SH-SY5Y (cell line): ENCODE data around the gene MXD4.

ENCODE experiments used
- GATA2 ChIP-seq: IDR thresholded peaks from 2 replicates; pipeline ENCODE4 v1.6.1; 2011; ENCODE audit warnings: mild to moderate bottlenecking, low read depth, low read length
- GATA3 ChIP-seq: IDR thresholded peaks from 2 replicates; pipeline ENCODE4 v1.6.1; 2011; ENCODE audit warnings: low read depth, mild to moderate bottlenecking, low read length, moderate library complexity

Gene MXD4

DNA sequence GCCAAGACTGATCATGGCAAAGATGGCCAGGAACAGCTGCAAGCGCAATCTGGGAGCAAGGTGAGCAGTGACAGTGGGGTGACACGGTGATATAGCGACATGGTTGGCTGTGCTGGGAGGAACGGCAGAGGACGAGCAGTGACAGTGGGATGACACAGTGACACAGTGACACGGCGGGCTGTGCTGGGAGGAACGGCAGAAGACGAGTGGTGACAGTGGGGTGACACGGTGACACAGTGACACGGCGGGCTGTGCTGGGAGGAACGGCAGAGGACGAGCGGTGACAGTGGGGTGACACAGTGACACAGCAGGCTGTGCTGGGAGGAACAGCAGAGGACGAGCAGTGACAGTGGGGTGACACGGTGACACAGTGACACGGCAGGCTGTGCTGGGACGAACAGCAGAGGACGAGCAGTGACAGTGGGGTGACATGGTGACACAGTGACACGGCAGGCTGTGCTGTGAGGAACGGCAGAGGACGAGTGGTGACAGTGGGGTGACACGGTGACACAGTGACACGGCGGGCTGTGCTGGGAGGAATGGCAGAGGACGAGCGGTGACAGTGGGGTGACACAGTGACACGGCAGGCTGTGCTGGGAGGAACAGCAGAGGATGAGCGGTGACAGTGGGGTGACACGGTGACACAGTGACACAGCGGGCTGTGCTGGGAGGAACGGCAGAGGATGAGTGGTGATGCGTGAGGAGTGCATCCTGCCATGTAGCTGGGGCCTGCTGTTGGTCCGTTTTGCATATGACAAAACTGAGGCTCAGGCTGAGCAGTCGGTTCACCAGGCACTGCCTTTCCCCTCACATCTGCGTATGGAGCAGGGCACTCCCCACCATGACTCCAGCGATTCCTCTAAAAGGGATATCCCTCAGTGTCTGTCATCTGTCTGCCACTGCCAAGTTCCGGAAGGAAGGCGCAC, 36.0 kb upstream of the MXD4 start:
- no peak for TF ChIP-seq GATA3
- no peak for TF ChIP-seq GATA2

DNA sequence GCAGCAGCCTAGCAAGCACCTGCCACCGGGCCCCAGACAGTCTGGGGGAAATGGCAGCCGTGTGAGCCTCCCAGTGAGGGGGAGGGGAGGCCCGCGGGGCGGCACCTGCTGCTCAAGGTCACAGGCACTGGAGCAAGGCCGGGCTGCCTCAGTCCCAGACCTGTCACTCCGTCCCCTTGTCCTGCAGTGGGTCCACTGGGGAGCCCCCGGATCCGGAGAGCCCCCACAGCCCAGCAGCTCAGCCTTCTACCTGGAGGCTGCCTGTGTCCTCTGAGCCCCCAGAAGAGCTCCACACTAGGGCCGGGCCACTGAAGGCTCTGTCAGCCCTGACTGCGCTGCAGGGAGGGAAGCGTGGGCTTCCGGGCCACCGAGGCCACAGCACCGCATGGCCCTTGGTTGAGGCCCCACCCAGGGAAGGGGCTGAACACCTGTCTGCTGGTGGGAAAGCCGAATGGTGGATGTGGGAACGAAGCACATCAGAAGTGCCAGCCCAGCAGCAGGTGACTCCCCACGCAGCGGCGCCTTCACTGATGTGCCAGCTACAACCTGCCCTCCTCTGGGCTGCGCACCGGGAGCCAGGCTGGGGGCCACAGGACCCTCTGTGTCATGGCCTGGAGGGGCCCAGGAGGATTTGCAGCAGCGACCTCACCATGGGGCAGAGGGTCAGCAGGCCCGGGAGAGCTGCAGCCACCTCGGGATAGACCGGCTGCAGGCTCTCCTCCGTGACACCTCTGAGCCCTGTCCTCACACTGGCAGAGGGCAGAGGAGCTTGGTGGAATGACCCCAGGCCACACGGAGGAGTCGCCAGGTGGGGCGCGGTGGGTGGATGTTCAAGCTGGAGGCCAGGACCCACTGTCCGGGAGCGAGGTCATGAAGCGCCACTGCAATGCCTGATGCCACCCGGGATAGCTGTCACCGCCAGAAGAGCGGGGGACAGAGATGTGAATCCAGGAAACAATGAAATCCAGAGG, 35.0 kb upstream of the MXD4 start:
- TF ChIP-seq GATA3 (no peak), GATA2 (no peak)

DNA sequence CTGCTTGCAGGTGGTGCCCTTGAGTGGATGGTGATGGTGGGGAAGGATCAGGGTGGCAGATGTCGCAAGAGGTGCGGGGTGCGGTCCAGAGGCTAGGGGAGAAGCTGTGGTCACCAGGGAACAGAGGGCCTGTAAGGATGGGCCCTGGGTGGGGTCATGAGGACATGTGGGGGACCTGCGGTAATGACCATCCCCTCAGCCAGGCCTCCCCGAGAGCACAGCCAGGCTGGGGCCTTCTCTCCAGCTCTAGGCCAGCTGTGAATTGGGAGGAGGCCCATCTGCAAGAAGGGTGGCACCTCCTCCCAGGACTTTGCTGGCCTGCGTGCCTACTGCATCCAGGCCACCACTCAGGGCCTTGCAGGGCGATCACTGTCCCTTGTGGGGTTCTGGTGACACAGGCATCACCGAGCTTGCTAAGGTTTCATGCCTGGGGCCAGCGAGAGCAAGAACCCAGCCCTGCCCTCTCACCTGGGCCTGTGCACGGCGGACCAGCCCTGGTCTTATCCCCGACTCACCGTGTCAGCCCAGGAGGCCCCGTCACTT, 34.1 kb upstream of the MXD4 start:
- no peak for TF ChIP-seq GATA3
- TF ChIP-seq GATA2: no peak

- no peak for TF ChIP-seq GATA3
- no peak for TF ChIP-seq GATA2
Observed at GRCh38 chr4:2295500-2295899, 33.6 kb upstream of the MXD4 start.

DNA sequence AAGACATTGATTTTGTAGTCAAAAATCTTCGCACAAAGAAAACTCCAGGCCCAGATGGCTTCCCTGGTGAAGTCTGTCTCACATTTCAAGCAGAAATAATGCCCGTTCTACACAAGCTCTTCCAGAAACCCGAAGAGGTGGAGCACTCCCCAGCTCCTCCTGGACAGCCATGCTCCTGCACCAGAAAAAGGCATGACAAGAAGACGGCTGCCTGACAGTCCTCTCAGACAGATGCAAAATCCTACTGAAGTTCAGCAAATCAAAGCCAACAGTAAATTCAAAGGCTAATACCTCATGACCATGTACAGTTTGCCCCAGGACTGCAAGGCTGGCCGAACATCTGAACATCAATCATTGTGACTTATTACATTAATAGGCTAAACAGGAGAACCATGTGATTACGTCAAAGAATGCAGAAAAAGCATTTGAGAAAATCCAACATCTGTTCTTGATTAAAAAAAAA, 30.8 kb upstream of the MXD4 start:
- TF ChIP-seq GATA3: no peak
- no peak for TF ChIP-seq GATA2

DNA sequence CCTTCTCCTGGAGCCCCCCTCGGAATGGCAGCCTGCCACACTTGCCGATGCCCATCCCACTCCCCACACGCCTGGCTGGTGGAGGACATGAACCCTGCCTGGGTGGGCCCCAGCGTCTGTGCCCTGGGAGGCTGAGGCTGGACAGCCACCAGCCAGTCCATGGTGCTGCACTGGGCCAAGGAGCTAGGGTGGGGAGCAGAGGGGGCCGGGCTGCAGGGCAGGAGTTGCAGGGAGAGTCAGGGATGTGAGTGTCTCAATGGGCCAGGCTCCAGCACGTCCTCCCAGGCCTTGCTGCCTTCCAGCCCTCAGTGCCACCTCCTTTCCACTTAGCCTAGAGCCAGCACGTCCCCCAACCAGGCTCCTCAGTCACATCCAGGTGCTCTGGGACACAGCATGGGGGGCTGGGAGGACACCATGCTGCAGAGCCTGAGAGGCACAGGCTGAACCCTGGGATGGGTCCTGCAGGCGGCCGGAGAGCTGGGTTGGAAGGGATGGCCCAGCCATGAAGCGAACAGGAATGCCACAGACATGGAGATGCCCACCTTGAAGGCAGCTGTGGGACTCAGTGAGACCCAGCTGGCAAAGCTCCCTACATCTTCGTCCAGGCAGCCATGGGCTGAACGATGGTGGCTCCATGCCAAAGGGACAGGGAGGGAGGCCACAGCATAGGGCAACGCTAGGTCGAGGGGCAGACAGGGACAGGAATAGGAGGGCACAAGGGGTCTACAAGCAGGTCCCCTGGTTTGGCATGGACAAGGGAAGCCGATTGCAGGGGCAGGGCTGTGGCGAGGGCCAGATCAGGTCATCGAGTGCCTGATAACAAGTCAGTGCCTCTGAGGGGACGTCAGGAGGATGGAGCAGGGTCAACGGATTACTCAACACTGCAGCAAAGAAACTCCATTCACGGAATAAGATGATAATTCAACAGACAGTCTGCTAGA, 30.1 kb upstream of the MXD4 start:
- TF ChIP-seq GATA2 (no peak), GATA3 (no peak)

GRCh38 chr4:2290974-2291704, 29.2 kb upstream of the MXD4 start:
- TF ChIP-seq GATA3: no peak
- no peak for TF ChIP-seq GATA2

DNA sequence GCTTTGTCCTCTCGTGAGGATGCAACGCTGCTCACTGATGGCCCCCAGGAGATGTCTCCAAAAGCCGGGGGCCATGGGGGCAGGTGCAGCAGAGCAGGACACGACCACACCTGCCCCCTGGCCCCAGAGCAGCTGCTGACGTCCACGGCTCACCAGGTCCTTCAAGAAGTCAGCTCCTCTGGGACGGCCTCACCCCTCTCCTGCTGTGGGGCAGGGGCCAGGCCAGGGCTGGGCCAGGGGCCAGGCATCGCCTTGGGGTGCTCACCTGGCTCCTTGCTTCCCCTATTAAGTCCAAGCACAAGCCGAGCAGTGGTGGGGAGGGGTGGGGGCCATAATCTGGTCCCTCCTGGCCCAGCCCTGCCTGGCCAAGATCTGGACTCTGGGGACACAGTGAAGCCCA, 28.6 kb upstream of the MXD4 start:
- no peak for TF ChIP-seq GATA3
- TF ChIP-seq GATA2: no peak

DNA sequence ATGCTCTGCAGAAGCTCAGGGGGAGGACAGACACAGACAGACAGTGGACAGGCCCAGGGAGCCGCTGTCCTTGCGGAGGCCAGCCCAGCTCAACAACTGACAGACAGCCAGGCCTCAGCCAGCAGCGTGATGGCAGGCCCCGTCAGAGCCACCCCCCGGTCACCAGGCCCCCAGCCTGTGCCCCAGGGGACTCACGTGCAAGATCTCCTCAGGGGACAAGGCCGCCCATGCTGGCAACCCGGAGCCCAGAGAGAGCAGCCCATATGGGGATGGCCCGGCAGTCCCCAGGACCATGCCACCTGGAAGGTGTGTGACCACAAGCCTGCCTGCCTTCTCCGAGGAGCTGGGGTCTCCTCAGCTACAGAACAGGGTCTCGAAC, 28.0 kb upstream of the MXD4 start:
- TF ChIP-seq GATA3 (no peak), GATA2 (no peak)

GRCh38 chr4:2289311-2289954, 27.5 kb upstream of the MXD4 start:
- TF ChIP-seq GATA2 (no peak), GATA3 (no peak)

- TF ChIP-seq GATA2 (no peak), GATA3 (no peak)
Observed at GRCh38 chr4:2288051-2288541, 26.2 kb upstream of the MXD4 start.

- TF ChIP-seq GATA3: no peak
- no peak for TF ChIP-seq GATA2
Observed at GRCh38 chr4:2287594-2287915, 25.6 kb upstream of the MXD4 start.
